Activated naive CD8-positive, alpha-beta T cell treated with anti-CD3 and anti-CD28 coated beads, Interleukin-2, amount 50 U/mL, for 24 hours (primary cell): ENCODE data around the gene MYL7.

Experiments used
- ATAC-seq: fragments of 150-1000 bp; cut with Tn5 transposase; one replicate; pipeline ENCODE4 v1.10.0; 2021
- DNase-seq: peaks from one replicate; pipeline ENCODE4 v3.0.0; 2021
- H3K27ac Mint-ChIP-seq: one replicate; pipeline ENCODE4 v1.8.0; 2021; ENCODE audit warnings: mild to moderate bottlenecking, mixed read lengths
- H3K27me3 Mint-ChIP-seq: one replicate; pipeline ENCODE4 v1.8.0; 2021; ENCODE audit warnings: mixed read lengths
- H3K36me3 Mint-ChIP-seq: one replicate; pipeline ENCODE4 v1.8.0; 2021; ENCODE audit warnings: low read depth, mixed read lengths
- H3K4me1 Mint-ChIP-seq: one replicate; pipeline ENCODE4 v1.8.0; 2021; ENCODE audit warnings: mixed read lengths
- H3K4me3 Mint-ChIP-seq: one replicate; pipeline ENCODE4 v1.8.0; 2021; ENCODE audit warnings: mild to moderate bottlenecking, moderate library complexity, mixed read lengths
- H3K9me3 Mint-ChIP-seq: one replicate; pipeline ENCODE4 v1.8.0; 2021; ENCODE audit warnings: mixed read lengths

MYL7 gene

GRCh38 chr7:44158873-44159631 lies 17.9 kb upstream of the MYL7 start:
- Mint-ChIP-seq H3K4me3 (no peak overlapping the region), H3K36me3 (no peaks in the 10 kb centered on the region), H3K27me3 (no peaks in the 10 kb centered on the region), H3K4me1 (no peaks in the 10 kb centered on the region), H3K27ac (no peak overlapping the region), H3K9me3 (no peaks in the 10 kb centered on the region)
- no peak for ATAC-seq
- DNase-seq, result no peak

GRCh38 chr7:44158096-44158872 lies 17.2 kb upstream of the MYL7 start:
- H3K27ac Mint-ChIP-seq, result no peak overlapping the region
- no peak overlapping the region for H3K4me3 Mint-ChIP-seq
- DNase-seq, result no peak
- no peaks in the 10 kb centered on the region for H3K9me3 Mint-ChIP-seq
- no peaks in the 10 kb centered on the region for H3K4me1 Mint-ChIP-seq
- ATAC-seq, result no peak
- H3K36me3 Mint-ChIP-seq, result no peaks in the 10 kb centered on the region
- H3K27me3 Mint-ChIP-seq, result no peaks in the 10 kb centered on the region

DNA sequence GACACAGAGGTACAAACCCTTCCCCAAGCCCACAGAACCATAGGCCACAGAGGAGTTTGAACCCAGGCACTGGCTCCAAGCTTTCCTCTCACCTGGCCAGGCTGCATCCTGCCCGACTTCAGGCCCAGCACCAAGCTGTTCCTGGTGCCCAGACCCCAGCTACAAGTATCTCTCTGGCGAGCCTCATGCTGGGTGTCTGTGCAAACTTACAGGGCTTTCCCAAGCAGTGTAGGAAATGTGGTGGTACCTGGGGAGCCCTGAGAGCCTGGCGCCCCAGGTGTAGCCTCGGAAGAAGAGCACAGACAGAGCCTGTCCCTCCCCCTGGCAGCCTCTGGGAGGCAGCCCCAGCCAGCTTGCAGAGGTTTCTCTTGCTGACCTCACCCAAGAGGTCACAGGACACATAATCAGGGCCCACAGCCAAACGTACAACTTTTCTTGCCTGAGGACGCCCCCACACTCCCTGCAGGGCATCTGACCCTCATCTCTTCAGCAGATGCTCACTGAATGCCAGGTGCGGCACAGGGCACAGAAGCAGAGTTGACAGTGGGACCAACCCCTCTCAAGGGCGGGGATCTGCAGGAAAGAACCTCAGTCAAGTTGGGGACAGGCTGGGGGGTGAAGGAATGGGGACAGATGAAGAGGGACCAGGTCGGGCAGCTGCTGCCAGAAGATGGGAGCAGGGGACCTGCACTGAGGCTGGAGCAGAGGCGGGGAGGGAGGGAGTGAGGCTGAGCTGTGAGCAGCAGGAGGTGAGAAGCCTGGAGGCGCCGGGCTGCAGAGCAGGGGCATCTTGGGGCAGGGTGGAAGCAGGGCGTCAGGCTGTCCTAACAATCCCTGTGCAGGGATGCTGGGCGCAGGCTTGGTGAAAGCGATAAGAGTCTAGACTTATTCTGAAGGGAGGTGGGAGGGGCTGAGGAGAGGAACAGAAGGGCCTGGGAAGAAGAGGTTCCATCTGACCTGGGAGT lies 16.3 kb upstream of the MYL7 start:
- no peaks in the 10 kb centered on the region for H3K9me3 Mint-ChIP-seq
- no peak overlapping the region for H3K4me3 Mint-ChIP-seq
- no peak for ATAC-seq
- no peaks in the 10 kb centered on the region for H3K27me3 Mint-ChIP-seq
- no peaks in the 10 kb centered on the region for H3K4me1 Mint-ChIP-seq
- no peak overlapping the region for H3K27ac Mint-ChIP-seq
- H3K36me3 Mint-ChIP-seq, result no peaks in the 10 kb centered on the region
- no peak for DNase-seq

DNA sequence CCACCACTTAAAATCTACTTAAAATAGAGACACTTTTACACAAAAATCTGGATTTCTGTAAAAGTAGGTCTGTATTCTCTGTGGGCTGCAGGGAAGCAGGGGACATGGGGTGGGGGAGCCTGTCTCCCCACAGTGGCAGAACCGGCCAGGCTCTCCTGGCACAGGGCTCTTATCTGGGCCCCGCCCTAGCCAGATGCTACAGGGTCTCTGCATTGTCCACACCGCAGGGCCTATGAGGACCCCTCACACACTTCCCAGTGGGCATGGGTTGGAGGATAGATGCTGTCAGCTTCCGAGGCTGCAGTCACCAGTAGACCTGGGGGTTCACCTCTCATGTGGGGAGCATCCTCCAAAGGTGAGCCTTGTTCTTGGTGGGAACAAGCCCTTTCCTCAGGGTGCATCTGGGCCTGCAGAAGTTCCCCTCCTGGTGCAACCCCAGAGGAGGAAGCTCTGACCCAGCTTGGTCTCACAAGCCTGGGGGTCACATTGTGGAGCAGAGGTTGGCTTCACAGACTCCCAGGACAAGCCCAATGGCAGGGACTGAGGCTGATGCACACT lies 15.4 kb upstream of the MYL7 start:
- Mint-ChIP-seq H3K4me1 (no peaks in the 10 kb centered on the region), H3K36me3 (no peaks in the 10 kb centered on the region), H3K27ac (no peak overlapping the region), H3K4me3 (no peak overlapping the region), H3K9me3 (no peaks in the 10 kb centered on the region), H3K27me3 (no peaks in the 10 kb centered on the region)
- ATAC-seq (no peak), DNase-seq (no peak)

DNA sequence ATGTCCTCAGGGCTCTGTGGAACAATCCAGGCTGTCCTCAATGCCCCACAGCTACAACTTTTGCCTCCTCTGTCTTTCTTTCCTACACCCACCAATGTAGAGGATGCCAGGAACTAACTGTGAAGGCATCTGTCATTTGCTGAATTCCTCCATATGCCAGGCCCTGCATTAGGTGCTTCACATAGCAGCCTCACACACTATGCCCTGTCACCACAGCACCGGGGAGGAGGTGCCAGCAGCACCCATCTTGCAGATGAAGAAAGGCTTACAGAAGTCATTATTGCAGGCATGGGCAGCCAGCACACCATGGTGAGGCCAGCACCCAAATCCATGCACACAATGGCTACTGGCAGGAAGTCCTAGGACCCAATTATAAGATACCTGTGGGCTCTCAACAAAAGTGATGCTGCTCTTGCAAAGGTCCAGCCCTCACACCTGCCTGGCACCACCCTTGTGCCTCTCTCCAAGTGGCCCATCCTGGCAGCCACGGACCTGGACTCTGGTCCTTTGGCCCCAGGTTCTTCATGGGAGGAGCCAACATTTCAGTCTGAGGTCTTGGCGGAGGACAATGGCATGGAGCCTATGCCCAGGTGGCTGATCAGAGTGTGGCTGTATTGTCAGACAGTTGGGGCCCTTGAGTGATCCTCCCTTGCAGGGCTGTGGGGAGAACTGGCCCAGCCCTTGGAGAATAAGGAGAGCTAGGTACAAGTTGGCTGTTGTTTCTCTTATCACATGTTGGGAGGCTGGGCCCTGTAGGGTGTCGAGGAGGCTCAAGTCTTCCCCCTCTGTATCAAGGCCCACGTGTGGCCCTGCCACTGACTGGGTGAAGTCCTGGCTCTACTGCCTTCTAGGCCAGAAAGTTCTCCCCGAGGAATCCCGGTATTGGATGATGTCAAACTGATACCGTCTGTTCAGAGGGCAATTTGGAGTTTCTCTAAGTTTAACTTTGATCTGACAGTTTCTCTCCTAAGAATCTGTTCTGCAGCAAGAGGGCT lies 14.4 kb upstream of the MYL7 start:
- Mint-ChIP-seq H3K27me3 (no peaks in the 10 kb centered on the region), H3K4me1 (no peaks in the 10 kb centered on the region), H3K4me3 (no peak overlapping the region), H3K9me3 (no peaks in the 10 kb centered on the region), H3K27ac (no peak overlapping the region), H3K36me3 (no peaks in the 10 kb centered on the region)
- ATAC-seq (no peak), DNase-seq (no peak)

DNA sequence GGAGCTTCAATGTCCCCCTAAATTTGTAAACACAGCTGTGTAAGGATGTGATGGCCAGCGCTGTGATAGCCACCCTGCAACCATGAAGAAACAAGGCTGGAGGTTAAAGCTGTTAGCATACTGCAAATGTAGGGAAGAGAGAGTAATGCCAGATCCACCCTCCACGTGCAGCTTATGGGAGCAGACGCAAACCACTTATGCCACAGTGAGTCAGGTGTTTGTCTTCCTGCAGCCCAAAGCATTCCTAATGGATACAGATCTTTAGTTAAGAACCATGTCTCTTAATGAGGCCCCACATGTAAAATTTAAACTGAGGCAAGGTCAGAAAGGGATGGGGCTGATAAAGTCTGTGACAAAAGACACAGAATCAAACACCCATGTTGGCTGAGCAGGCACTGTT lies 13.6 kb upstream of the MYL7 start:
- no peaks in the 10 kb centered on the region for H3K9me3 Mint-ChIP-seq
- no peaks in the 10 kb centered on the region for H3K4me1 Mint-ChIP-seq
- no peaks in the 10 kb centered on the region for H3K36me3 Mint-ChIP-seq
- no peaks in the 10 kb centered on the region for H3K27me3 Mint-ChIP-seq
- H3K4me3 Mint-ChIP-seq, result no peak overlapping the region
- no peak for DNase-seq
- H3K27ac Mint-ChIP-seq, result no peak overlapping the region
- ATAC-seq, result no peak

GRCh38 chr7:44153948-44154335 lies 12.8 kb upstream of the MYL7 start:
- no peak for ATAC-seq
- no peak overlapping the region for H3K4me3 Mint-ChIP-seq
- no peaks in the 10 kb centered on the region for H3K4me1 Mint-ChIP-seq
- H3K9me3 Mint-ChIP-seq, result no peaks in the 10 kb centered on the region
- no peaks in the 10 kb centered on the region for H3K36me3 Mint-ChIP-seq
- DNase-seq, result no peak
- no peaks in the 10 kb centered on the region for H3K27me3 Mint-ChIP-seq
- no peak overlapping the region for H3K27ac Mint-ChIP-seq

DNA sequence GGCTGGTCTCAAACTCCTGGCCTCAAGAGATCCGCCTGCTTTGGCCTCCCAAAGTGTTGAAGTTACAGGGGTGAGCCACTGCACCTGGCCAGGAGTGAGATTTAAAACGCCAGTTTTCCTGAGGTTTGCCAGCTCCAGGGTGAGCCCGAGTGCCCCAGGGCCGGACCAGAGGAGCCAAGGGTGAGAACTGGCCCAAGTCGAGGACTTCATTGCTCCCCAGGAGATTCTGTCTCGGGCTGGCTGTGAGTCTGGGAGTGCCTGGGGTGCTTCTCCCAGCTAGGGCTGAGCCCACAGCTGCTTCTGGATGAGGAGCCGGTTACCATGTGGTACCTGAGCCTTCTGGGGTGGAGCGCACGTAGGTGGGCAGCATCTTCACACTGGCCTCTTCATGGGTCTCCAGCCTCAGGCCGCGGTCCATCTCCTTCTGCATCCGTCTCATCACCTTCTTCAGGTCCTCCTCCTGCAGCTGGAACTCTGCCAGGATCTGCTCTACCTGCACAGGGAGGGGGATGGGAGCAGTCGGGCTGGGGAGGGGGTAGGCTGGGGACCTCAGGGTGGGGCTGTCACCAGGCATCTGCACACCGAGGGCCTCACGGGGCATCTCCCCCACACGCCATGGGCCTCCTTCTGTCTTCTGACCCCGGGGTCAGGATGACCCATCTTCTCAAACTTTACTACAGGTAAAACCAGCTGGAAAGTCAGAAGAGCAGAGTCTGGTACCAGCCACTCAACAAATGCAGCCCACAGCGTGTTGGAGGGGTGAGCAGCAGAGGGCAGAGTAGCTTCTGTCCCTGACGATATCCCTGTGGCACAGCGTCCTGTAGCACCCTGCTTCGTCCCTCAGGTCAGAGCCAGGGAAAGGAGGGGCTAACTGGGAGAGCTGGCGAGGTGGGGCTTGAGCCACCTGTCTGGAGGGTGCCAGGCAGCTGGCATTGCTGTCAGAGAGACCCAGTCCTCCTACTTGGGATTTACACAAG lies 12.1 kb upstream of the MYL7 start:
- H3K4me3 Mint-ChIP-seq, result no peak overlapping the region
- no peak for ATAC-seq

DNA sequence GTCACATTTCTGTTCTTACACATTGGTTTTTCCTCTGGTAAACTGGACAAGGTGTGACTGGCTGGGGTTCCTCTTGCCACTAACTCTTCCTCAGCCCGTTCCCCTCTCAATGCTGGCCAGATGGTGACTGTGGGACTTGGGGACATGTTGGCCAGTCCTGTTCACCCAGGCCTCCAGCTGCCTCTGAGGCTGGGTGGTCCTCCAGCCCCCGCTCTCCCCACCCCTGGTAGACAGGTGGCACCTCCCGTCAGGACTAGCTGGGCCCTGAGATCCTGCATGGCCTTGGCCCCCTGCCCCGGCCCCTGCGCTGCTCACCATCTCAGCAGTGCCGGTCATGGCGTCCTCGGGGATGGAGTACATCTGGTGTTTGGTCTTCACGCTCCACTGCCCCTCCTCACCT lies 10.8 kb upstream of the MYL7 start:
- H3K9me3 Mint-ChIP-seq, result no peaks in the 10 kb centered on the region
- H3K4me1 Mint-ChIP-seq, result no peaks in the 10 kb centered on the region
- DNase-seq, result no peak
- no peak for ATAC-seq
- no peak overlapping the region for H3K4me3 Mint-ChIP-seq
- H3K36me3 Mint-ChIP-seq, result no peaks in the 10 kb centered on the region
- H3K27ac Mint-ChIP-seq, result no peak overlapping the region
- H3K27me3 Mint-ChIP-seq, result no peaks in the 10 kb centered on the region

More for the DNA sequence above, 12.1 kb upstream of the MYL7 start:
- Mint-ChIP-seq H3K4me1 (no peaks in the 10 kb centered on the region), H3K36me3 (no peaks in the 10 kb centered on the region), H3K27ac (no peak overlapping the region), H3K9me3 (no peaks in the 10 kb centered on the region), H3K27me3 (no peaks in the 10 kb centered on the region)
- DNase-seq, result no peak

GRCh38 chr7:44150966-44151941 lies 10.1 kb upstream of the MYL7 start:
- Mint-ChIP-seq H3K36me3 (no peaks in the 10 kb centered on the region), H3K27me3 (no peaks in the 10 kb centered on the region), H3K4me1 (no peaks in the 10 kb centered on the region), H3K27ac (no peak overlapping the region), H3K4me3 (no peak overlapping the region), H3K9me3 (no peaks in the 10 kb centered on the region)
- ATAC-seq, result no peak
- no peak for DNase-seq

DNA sequence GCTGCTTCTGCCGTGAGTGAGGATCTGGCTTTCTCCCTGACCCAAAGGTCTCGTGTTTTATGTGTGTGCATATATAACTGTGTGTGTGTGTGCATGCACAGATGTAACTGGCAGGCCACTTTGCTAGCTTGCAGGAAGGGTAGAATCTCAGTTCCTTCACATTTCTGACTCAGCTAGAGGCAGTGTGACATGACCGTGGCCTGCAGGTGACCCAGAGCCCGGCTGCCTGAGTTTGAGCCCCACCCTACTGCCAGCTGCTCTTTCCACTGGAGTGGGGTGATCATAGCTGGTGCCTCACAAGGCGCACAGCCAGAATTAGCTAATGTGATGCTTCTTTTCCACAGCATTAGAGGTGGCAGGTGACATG lies 9.3 kb upstream of the MYL7 start:
- Mint-ChIP-seq H3K27me3 (no peaks in the 10 kb centered on the region), H3K9me3 (no peaks in the 10 kb centered on the region), H3K4me3 (no peak overlapping the region), H3K36me3 (no peaks in the 10 kb centered on the region), H3K4me1 (peaks cover 3% of the 10 kb centered on the region), H3K27ac (no peak overlapping the region)
- ATAC-seq (no peak), DNase-seq (no peak)
